GM18505 (cell line): ENCODE results near the gene SLC16A3.

Source experiments
- ATAC-seq: cut with Tn5 transposase; IDR thresholded peaks from one replicate; pipeline ENCODE4 v1.9.1; 2021; ENCODE audit not compliant: unreplicated experiment
- POLR2A ChIP-seq: IDR thresholded peaks from 4 replicates; pipeline ENCODE4 v1.6.1; 2011; ENCODE audit warnings: borderline replicate concordance; ENCODE audit not compliant: insufficient read depth, insufficient read length; ENCODE audit errors: extremely low read depth

The SLC16A3 gene

GRCh38 chr17:82212331-82213250 lies 16.3 kb upstream of the SLC16A3 start, which contains the start of gene CCDC57:
Gene CCDC57 (minus strand): TSS chr17:82212842. CDS start chr17:82201944, 10,898 bp downstream.
- no peak for TF ChIP-seq POLR2A
- ATAC-seq, result peak; percentile 64

GRCh38 chr17:82213251-82214011 lies 15.4 kb upstream of the SLC16A3 start:
- ATAC-seq, result peak; percentile 12
- TF ChIP-seq POLR2A, result peak; percentile 12

- no peak for ATAC-seq
- no peak for TF ChIP-seq POLR2A
These were observed 14.7 kb upstream of the SLC16A3 start for GRCh38 chr17:82214012-82214628.

GRCh38 chr17:82215095-82215971 lies 13.5 kb upstream of the SLC16A3 start:
- no peak for TF ChIP-seq POLR2A
- ATAC-seq, result no peak

- no peak for TF ChIP-seq POLR2A
- ATAC-seq, result no peak
These were observed 12.9 kb upstream of the SLC16A3 start for GRCh38 chr17:82215972-82216300.

- ATAC-seq, result no peak
These were observed 12.3 kb upstream of the SLC16A3 start for GRCh38 chr17:82216301-82217119.

GRCh38 chr17:82217120-82217529 lies 11.7 kb upstream of the SLC16A3 start:
- TF ChIP-seq POLR2A, result no peak
- no peak for ATAC-seq

More at GRCh38 chr17:82216301-82217119, 12.3 kb upstream of the SLC16A3 start:
- TF ChIP-seq POLR2A, result no peak

- no peak for TF ChIP-seq POLR2A
These were observed 11.2 kb upstream of the SLC16A3 start for GRCh38 chr17:82217530-82218204.

GRCh38 chr17:82218349-82219075 lies 10.3 kb upstream of the SLC16A3 start:
- no peak for ATAC-seq

More at GRCh38 chr17:82217530-82218204, 11.2 kb upstream of the SLC16A3 start:
- ATAC-seq, result no peak

GRCh38 chr17:82219083-82219482 lies 9.8 kb upstream of the SLC16A3 start:
- TF ChIP-seq POLR2A, result no peak
- ATAC-seq, result no peak

More at GRCh38 chr17:82218349-82219075, 10.3 kb upstream of the SLC16A3 start:
- no peak for TF ChIP-seq POLR2A
